Fibroblast of mammary gland (primary cell): ENCODE measurements around the gene TMEM60.
"Not testable (repeated sequence)": the region's sequence is repeated elsewhere in the genome, so short reads cannot be mapped to it uniquely, and the experiment has no call there.

Experiments
- DNase-seq: peaks from one replicate; pipeline ENCODE4 v3.0.0-alpha.2; 2010; ENCODE audit warnings: low read depth
- H3K4me3 ChIP-seq: 2 replicates; pipeline ENCODE4 v1.5.1; 2011; ENCODE audit warnings: low read depth, mild to moderate bottlenecking, low read length, moderate library complexity; ENCODE audit not compliant: control insufficient read depth
- CTCF ChIP-seq: conservative IDR thresholded peaks from 2 replicates; pipeline ENCODE4 v1.5.1; 2011; ENCODE audit warnings: low read depth, low read length, inconsistent platforms; ENCODE audit not compliant: control insufficient read depth, insufficient read depth

The TMEM60 gene

GRCh38 chr7:77837275-77837674 is 39.0 kb upstream of the TMEM60 start:
- no peak for DNase-seq
- no peak overlapping the region for H3K4me3 ChIP-seq
- TF ChIP-seq CTCF = no peak

GRCh38 chr7:77836425-77836824 is 38.2 kb upstream of the TMEM60 start:
- DNase-seq, H3K4me3 ChIP-seq: not testable (repeated sequence)

- no peak for DNase-seq
- no peak for TF ChIP-seq CTCF
- no peak overlapping the region for H3K4me3 ChIP-seq
Observed at GRCh38 chr7:77833136-77833535, 34.9 kb upstream of the TMEM60 start.

- no peak for TF ChIP-seq CTCF
- DNase-seq = no peak
- H3K4me3 ChIP-seq = no peak overlapping the region
Observed at GRCh38 chr7:77831953-77832352, 33.7 kb upstream of the TMEM60 start.

GRCh38 chr7:77831481-77831880 is 33.2 kb upstream of the TMEM60 start:
- no peak overlapping the region for H3K4me3 ChIP-seq
- DNase-seq = no peak
- TF ChIP-seq CTCF = no peak

- no peak for DNase-seq
- TF ChIP-seq CTCF = no peak
- no peak overlapping the region for H3K4me3 ChIP-seq
Observed at GRCh38 chr7:77830649-77831355, 32.6 kb upstream of the TMEM60 start.

- H3K4me3 ChIP-seq = no peak overlapping the region
- DNase-seq = no peak
- TF ChIP-seq CTCF = no peak
Observed at GRCh38 chr7:77827999-77828398, 29.8 kb upstream of the TMEM60 start.
